NT2/D1 (cell line): ENCODE results near the gene MAGI1.

Source experiments
- SUZ12 ChIP-seq: IDR thresholded peaks from 2 replicates; pipeline ENCODE4 v1.6.1; 2011; ENCODE audit not compliant: insufficient read length, insufficient read depth; ENCODE audit errors: extremely low read depth
- YY1 ChIP-seq: IDR thresholded peaks from 2 replicates; pipeline ENCODE4 v1.6.1; 2011; ENCODE audit not compliant: insufficient read length, insufficient read depth
- ZNF274 ChIP-seq: IDR thresholded peaks from 2 replicates; pipeline ENCODE4 v1.6.1; 2011; ENCODE audit warnings: mild to moderate bottlenecking, low read depth, low read length

GRCh38 chr3:65833761-65834505 lies 204.8 kb downstream of the MAGI1 start:
- TF ChIP-seq ZNF274 (no peak), YY1 (no peak), SUZ12 (no peak)
